LNCAP (cell line): Measurements from ENCODE around the gene PLXNA3.

Source experiments
- TF ChIP-seq, protein P1 (sequence below): fragments of 450-650 bp; IDR thresholded peaks from 2 replicates; pipeline ENCODE4 v1.5.1; 2017; ENCODE audit warnings: mild to moderate bottlenecking

The PLXNA3 gene

DNA sequence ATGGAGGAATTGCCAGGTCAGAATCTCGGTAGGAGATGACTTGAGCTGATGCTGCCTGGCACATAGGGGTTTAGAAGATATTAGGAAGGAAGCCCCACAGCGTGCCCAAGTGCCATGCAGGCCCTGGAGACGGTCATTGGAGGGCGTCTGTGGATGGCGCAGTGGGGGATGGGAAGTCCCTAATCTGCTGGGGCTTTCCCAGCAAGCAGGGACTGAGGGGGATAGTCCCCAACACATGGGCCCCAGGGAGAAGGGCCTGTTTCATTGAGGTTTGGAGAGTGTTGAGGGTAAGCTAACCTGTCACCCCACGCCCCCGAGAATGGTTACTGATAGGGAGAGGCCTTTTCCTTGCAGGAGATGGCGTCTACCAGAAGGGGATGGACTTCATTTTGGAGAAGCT lies 38.9 kb upstream of the PLXNA3 start:
- TF ChIP-seq, protein P1, sequence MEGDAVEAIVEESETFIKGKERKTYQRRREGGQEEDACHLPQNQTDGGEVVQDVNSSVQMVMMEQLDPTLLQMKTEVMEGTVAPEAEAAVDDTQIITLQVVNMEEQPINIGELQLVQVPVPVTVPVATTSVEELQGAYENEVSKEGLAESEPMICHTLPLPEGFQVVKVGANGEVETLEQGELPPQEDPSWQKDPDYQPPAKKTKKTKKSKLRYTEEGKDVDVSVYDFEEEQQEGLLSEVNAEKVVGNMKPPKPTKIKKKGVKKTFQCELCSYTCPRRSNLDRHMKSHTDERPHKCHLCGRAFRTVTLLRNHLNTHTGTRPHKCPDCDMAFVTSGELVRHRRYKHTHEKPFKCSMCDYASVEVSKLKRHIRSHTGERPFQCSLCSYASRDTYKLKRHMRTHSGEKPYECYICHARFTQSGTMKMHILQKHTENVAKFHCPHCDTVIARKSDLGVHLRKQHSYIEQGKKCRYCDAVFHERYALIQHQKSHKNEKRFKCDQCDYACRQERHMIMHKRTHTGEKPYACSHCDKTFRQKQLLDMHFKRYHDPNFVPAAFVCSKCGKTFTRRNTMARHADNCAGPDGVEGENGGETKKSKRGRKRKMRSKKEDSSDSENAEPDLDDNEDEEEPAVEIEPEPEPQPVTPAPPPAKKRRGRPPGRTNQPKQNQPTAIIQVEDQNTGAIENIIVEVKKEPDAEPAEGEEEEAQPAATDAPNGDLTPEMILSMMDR, result no peak

DNA sequence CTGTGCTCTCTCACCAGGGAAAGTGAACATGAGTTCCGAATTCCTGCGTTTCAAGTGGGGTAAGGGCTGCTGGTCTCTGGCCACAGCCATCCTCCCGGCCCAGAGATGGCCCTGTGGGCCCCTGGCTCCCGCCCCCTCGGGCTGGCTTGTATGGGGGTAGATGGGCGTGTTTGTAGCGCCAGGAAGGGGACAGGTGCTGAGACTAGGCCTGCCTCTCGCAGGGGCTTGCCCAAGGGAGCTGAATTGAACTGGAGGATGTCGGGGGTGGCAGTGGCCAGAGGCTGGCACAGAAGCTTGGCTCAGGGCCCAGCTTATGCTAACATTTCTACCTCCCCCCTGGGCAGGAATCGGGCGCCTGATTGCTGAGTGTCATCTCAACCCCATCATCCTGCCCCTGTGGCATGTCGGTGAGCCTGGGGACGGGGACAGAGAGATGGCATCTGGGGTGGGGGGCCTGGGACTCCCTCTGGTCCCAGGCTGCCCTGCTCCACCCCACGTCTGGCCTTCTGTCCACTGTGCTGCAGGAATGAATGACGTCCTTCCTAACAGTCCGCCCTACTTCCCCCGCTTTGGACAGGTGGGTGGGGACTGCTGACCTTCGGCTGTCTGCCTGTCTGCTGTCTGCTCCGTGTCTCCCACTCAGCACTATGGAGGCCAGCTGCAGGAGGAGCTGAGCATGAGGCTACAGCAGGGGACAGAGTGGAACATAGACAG lies 38.2 kb upstream of the PLXNA3 start:
- TF ChIP-seq, protein P1, result no peak

DNA sequence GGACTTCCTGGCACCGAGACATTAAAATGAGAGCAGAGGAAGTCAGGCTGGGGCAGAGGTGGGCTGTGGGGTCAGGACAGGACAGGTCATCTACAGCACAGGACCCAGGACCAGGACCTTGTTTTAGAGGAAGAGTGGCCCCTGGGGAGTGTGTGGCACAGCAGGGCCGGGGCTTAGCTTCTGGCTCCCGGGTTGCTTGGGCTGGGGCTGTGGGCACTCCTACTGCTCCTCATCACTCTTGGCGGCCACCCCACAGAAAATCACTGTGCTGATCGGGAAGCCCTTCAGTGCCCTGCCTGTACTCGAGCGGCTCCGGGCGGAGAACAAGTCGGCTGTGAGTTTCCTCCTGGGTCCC lies 37.7 kb upstream of the PLXNA3 start:
- TF ChIP-seq, protein P1, result no peak

DNA sequence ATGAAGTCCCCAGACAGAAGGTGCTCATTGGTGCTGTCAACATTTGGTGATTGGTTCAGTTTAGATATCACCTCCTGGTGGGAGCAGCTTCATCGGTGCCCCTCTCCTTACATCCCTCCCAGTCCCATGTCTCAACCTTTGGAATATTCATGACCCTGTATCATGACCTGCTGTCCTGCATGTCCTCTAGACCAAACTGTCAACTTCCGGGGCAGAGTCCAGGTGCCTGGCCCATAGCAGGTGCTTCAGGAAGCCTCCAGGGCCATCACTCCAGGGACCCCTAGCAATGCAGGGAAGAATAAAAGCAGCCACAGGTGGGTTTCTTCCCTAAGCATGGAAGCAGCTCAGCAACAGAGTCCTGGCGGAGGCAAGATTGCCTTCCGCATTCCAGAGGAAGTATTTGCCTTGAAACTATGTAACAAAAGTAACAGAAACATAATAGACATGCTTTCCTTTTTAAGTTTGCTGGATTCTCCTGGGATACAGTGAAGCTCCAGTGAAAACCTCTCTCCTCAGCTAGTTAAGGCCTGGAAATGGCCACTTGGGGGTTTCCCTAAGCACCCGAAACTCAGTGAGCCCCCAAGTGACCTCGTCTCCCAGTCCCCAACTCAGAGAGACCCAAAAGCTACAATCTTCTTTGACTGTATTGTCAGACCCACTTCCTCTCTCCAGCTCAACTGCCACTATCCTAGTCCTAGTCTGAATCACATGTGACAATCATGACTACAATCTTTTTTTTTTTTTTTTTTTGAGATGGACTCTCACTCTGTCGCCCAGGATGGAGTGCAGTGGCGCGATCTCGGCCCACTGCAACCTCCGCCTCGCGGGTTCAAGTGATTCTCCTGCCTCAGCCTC lies 30.9 kb upstream of the PLXNA3 start:
- TF ChIP-seq, protein P1, result no peak

DNA sequence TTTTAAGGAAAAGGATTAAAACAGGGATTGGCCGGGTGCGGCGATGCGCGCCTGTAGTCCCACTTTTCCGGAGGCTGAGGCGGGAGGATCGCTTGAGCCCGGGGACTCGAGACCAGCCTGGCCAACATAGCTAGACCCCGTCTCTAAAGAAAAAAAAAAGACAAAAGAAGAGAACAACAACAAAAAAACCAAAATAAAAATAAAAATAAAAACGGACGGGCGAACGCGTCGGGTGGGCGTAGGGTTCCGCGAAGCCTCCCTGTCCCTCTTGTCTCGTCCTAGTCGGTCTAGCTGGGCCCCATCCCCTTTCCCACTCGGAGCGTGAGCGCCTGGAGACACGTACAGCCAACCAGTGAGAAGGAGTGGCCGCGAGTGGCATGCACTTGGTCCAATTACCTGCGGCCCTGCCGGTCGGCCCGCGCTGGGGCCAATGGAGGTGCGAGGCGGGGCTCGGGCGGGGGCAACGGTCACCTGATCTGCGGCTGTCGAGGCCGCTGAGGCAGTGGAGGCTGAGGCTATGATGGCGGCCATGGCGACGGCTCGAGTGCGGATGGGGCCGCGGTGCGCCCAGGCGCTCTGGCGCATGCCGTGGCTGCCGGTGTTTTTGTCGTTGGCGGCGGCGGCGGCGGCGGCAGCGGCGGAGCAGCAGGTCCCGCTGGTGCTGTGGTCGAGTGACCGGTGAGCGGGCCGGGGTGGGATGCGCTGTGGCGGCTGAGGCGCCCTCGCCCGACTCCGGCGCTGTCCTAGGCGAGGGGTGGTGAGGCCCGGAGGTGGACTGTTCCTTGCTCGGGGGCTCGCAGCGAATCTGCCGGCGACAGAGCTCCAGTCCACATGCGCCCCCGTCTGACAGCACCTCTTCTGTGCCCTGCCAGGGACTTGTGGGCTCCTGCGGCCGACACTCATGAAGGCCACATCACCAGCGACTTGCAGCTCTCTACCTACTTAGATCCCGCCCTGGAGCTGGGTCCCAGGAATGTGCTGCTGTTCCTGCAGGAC lies 29.6 kb upstream of the PLXNA3 start, which contains the start of gene ATP6AP1:
TSS of gene ATP6AP1 (plus strand) at position 502 of the 996 bp plus-strand sequence. CDS start at position 518, 16 bp downstream.
- TF ChIP-seq, protein P1, result no peak

DNA sequence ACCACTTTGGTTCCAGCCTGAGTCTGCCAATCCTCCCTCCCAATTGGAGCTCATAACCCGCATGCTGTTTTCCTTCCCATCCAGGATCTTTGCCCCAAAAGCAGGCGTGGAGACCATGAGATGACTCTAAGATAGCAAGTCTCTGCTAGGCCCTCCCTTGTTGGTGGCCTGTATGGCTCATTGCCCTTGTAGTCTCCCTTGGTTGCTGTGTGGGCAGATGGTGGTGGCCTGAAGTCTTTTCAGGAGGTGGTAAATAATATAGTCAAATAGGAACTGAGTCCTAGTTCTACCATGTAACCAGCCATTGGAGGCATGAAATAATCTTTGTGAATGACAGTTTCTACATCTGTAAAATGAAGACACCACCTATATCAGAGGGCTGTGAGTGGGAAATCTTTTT lies 28.4 kb upstream of the PLXNA3 start:
- TF ChIP-seq, protein P1, result no peak

DNA sequence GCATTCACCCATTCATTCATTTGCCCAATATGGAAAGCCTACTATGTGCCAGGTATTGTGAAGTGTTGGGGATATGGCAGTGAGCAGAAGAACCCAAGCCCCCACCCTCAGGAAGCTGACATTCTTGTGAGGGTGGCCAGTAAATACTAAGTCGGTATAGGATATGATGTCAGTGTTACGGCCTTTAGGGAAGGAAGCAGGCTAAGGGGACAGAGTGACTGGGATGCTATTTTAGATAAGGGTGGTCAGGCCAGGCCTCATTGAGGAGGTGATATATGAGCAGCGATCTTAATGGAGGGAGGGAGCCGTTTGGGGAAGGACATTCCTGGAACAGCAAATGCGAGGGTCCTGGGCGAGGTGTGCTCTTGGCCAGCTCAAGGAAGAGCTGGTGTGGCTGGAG lies 27.6 kb upstream of the PLXNA3 start:
- TF ChIP-seq, protein P1, result no peak
